Peyer's patch (tissue), 4 donors: ENCODE data around the gene OR10J4. TPM values are rescaled to one million over a fixed set of nuclear protein-coding genes. Genes with fewer than 3 reads are reported as not detected.

Experiments
- DNase-seq, 3 donors: peaks; one replicate each; pipeline ENCODE4 v3.0.0-alpha.2; 2017 to 2019
- H3K27ac ChIP-seq, 4 donors: fragments of 200-600 bp; sonication (generic); one replicate each; pipeline ENCODE4 v1.5.1; 2016 to 2019
- H3K27me3 ChIP-seq, 2 donors: fragments of 200-600 bp; sonication (generic); one replicate each; pipeline ENCODE4 v1.5.1; 2019
- H3K36me3 ChIP-seq, 3 donors: fragments of 200-600 bp; sonication (generic); one replicate each; pipeline ENCODE4 v1.5.1; 2016 to 2019
- H3K4me1 ChIP-seq, 4 donors: fragments of 200-600 bp; sonication (generic); one replicate each; pipeline ENCODE4 v1.5.1; 2016 to 2019
- H3K4me3 ChIP-seq, 4 donors: fragments of 200-600 bp; sonication (generic); 1 replicate in 3 of 4; 2 replicates in 1 of 4; pipeline ENCODE4 v1.5.1; 2016 to 2019; ENCODE audit warnings: mild to moderate bottlenecking in 1 of 4
- H3K9me3 ChIP-seq, 4 donors: fragments of 200-600 bp; sonication (generic); one replicate each; pipeline ENCODE4 v1.5.1; 2016 to 2019; ENCODE audit warnings: mild to moderate bottlenecking in 1 of 4
- CTCF ChIP-seq, 6 experiments: fragments of 450-650 bp in 4 of 6; fragments of 200-600 bp in 2 of 6; sonication (generic) in 1 of 6; IDR thresholded peaks; one replicate each; pipeline ENCODE4 v1.5.1; 2017 to 2019; ENCODE audit warnings: antibody characterized with exemption in 6 of 6, mild to moderate bottlenecking in 3 of 6, moderate library complexity in 1 of 6
- POLR2A ChIP-seq, 2 donors: fragments of 450-650 bp; IDR thresholded peaks; one replicate each; pipeline ENCODE4 v1.5.1; 2017; ENCODE audit warnings: antibody characterized with exemption in 2 of 2, mild to moderate bottlenecking in 2 of 2, moderate library complexity in 2 of 2
- total RNA-seq, 4 donors: library from RNA; depleted of rRNA; stranded (reverse); fragments of >200 nt; gene quantifications; one replicate each; pipeline ENCODE4 v1.1.0, GENCODE V29; 2016

Gene OR10J4
- not detected for total RNA-seq

GRCh38 chr1:159431904-159432303 lies at the start of gene OR10J4:
TSS of gene OR10J4 (plus strand) at chr1:159432204.
- H3K4me3 ChIP-seq, result no peak within 1 kb of the TSS
- no peak within 1 kb of the TSS for H3K27ac ChIP-seq
- no peaks in the 10 kb centered on the region for H3K4me1 ChIP-seq
- H3K36me3 ChIP-seq, result no peaks in the 10 kb centered on the region
- H3K27me3 ChIP-seq, result no peaks in the 10 kb centered on the region
- DNase-seq, result no peak
- H3K9me3 ChIP-seq, result no peaks in the 10 kb centered on the region
- TF ChIP-seq CTCF (IDR thresholded peaks at IDR 0.05), result no peak
- no peak for TF ChIP-seq POLR2A (IDR thresholded peaks at IDR 0.05)

- no peak overlapping the region for H3K4me3 ChIP-seq
- H3K9me3 ChIP-seq, result no peaks in the 10 kb centered on the region
- no peaks in the 10 kb centered on the region for H3K36me3 ChIP-seq
- DNase-seq, result no peak
- no peaks in the 10 kb centered on the region for H3K27me3 ChIP-seq
- H3K27ac ChIP-seq, result no peak overlapping the region
- no peaks in the 10 kb centered on the region for H3K4me1 ChIP-seq
- TF ChIP-seq CTCF (IDR thresholded peaks at IDR 0.05), result no peak
- no peak for TF ChIP-seq POLR2A (IDR thresholded peaks at IDR 0.05)
These were observed 25.2 kb upstream of the OR10J4 start for GRCh38 chr1:159406821-159407220.

GRCh38 chr1:159408862-159409400 lies 23.1 kb upstream of the OR10J4 start:
- DNase-seq, result no peak
- Histone ChIP-seq H3K36me3 (no peaks in the 10 kb centered on the region), H3K27ac (no peak overlapping the region), H3K9me3 (no peaks in the 10 kb centered on the region), H3K27me3 (no peaks in the 10 kb centered on the region), H3K4me1 (no peaks in the 10 kb centered on the region), H3K4me3 (no peak overlapping the region)
- no peak for TF ChIP-seq CTCF (IDR thresholded peaks at IDR 0.05)
- TF ChIP-seq POLR2A (IDR thresholded peaks at IDR 0.05), result no peak

GRCh38 chr1:159421821-159422220 lies 10.2 kb upstream of the OR10J4 start:
- no peaks in the 10 kb centered on the region for H3K36me3 ChIP-seq

GRCh38 chr1:159428536-159428935 lies 3.5 kb upstream of the OR10J4 start:
- no peaks in the 10 kb centered on the region for H3K36me3 ChIP-seq
- no peaks in the 10 kb centered on the region for H3K4me1 ChIP-seq
- DNase-seq, result no peak
- no peak for TF ChIP-seq POLR2A (IDR thresholded peaks at IDR 0.05)
- no peak for TF ChIP-seq CTCF (IDR thresholded peaks at IDR 0.05)
- H3K9me3 ChIP-seq, result no peaks in the 10 kb centered on the region
- H3K4me3 ChIP-seq, result no peak overlapping the region
- no peaks in the 10 kb centered on the region for H3K27me3 ChIP-seq
- H3K27ac ChIP-seq, result peak overlapping the region in 1 of 4 donors; percentile 15

More at GRCh38 chr1:159421821-159422220, 10.2 kb upstream of the OR10J4 start:
- Histone ChIP-seq H3K27ac (no peak overlapping the region), H3K27me3 (no peaks in the 10 kb centered on the region), H3K4me3 (no peak overlapping the region), H3K9me3 (peaks cover 0 to 9% (median 4%) of the 10 kb centered on the region in 4 donors), H3K4me1 (no peaks in the 10 kb centered on the region)
- DNase-seq, result no peak
- TF ChIP-seq POLR2A (IDR thresholded peaks at IDR 0.05) (no peak), CTCF (IDR thresholded peaks at IDR 0.05) (peak in 2 of 6 experiments; percentile 8 to 27)
